RWPE2 (cell line): ENCODE measurements around the gene BFSP2.

Source experiments
- ATAC-seq: fragments of 200-7000 bp; cut with Tn5 transposase; 3 replicates; pipeline ENCODE4 v1.9.1; 2021; ENCODE audit warnings: low read depth
- DNase-seq: peaks from one replicate; pipeline ENCODE4 v3.0.0-alpha.2; 2020; ENCODE audit warnings: low spot score
- H3K27ac ChIP-seq: fragments of 450-650 bp; 2 replicates; pipeline ENCODE4 v1.5.1; 2017; ENCODE audit warnings: mild to moderate bottlenecking; ENCODE audit not compliant: poor library complexity, severe bottlenecking
- H3K27me3 ChIP-seq: fragments of 250-450 bp; sonication (Bioruptor Pico); 2 replicates; pipeline ENCODE4 v1.5.1; 2021; ENCODE audit warnings: mild to moderate bottlenecking, moderate library complexity; ENCODE audit not compliant: insufficient read depth, poor library complexity, severe bottlenecking
- H3K36me3 ChIP-seq: fragments of 250-450 bp; sonication (Bioruptor Pico); 2 replicates; pipeline ENCODE4 v1.5.1; 2020; ENCODE audit warnings: low read depth, mild to moderate bottlenecking, moderate library complexity
- H3K4me1 ChIP-seq: fragments of 250-450 bp; sonication (Bioruptor Pico); 2 replicates; pipeline ENCODE4 v1.5.1; 2021; ENCODE audit warnings: mild to moderate bottlenecking, moderate library complexity; ENCODE audit not compliant: insufficient read depth, poor library complexity, severe bottlenecking
- H3K4me3 ChIP-seq: fragments of 250-450 bp; sonication (Bioruptor Pico); 2 replicates; pipeline ENCODE4 v1.5.1; 2021; ENCODE audit warnings: mild to moderate bottlenecking, moderate library complexity; ENCODE audit not compliant: severe bottlenecking
- H3K9me3 ChIP-seq: fragments of 250-450 bp; sonication (Bioruptor Pico); 2 replicates; pipeline ENCODE4 v1.5.1; 2021; ENCODE audit warnings: mild to moderate bottlenecking, moderate library complexity; ENCODE audit not compliant: severe bottlenecking
- TF ChIP-seq, protein P1 (sequence below): fragments of 450-650 bp; IDR thresholded peaks from one replicate; pipeline ENCODE4 v1.5.1; 2017; ENCODE audit warnings: mild to moderate bottlenecking, moderate library complexity; ENCODE audit not compliant: poor library complexity, severe bottlenecking

Gene BFSP2

DNA sequence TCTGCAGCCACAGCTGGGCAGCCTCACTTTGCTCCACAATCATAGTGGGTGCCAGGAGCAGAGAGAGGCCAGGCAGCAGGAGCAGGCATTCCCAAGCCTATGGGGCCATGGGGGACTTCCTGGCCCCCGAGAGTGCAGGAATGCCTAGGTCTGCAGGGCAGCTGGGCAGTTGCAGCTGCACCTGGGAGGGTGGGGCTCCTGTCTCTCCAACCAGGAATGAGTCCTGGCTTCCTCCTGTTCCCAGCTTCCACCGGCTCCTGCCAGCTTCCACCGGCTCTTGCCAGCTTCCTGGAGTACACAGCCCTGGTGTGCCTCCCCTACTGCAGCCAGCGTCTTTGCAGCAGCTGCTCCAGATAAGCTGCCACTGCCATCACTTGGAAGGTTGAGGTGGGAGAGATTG lies 87.3 kb downstream of the BFSP2 start:
- ATAC-seq = no peak
- Histone ChIP-seq H3K4me3 (no peak overlapping the region), H3K4me1 (no peaks in the 10 kb centered on the region), H3K9me3 (no peaks in the 10 kb centered on the region), H3K27ac (no peak overlapping the region), H3K36me3 (no peaks in the 10 kb centered on the region), H3K27me3 (no peaks in the 10 kb centered on the region)
- no peak for DNase-seq
- TF ChIP-seq, protein P1, sequence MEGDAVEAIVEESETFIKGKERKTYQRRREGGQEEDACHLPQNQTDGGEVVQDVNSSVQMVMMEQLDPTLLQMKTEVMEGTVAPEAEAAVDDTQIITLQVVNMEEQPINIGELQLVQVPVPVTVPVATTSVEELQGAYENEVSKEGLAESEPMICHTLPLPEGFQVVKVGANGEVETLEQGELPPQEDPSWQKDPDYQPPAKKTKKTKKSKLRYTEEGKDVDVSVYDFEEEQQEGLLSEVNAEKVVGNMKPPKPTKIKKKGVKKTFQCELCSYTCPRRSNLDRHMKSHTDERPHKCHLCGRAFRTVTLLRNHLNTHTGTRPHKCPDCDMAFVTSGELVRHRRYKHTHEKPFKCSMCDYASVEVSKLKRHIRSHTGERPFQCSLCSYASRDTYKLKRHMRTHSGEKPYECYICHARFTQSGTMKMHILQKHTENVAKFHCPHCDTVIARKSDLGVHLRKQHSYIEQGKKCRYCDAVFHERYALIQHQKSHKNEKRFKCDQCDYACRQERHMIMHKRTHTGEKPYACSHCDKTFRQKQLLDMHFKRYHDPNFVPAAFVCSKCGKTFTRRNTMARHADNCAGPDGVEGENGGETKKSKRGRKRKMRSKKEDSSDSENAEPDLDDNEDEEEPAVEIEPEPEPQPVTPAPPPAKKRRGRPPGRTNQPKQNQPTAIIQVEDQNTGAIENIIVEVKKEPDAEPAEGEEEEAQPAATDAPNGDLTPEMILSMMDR = no peak

DNA sequence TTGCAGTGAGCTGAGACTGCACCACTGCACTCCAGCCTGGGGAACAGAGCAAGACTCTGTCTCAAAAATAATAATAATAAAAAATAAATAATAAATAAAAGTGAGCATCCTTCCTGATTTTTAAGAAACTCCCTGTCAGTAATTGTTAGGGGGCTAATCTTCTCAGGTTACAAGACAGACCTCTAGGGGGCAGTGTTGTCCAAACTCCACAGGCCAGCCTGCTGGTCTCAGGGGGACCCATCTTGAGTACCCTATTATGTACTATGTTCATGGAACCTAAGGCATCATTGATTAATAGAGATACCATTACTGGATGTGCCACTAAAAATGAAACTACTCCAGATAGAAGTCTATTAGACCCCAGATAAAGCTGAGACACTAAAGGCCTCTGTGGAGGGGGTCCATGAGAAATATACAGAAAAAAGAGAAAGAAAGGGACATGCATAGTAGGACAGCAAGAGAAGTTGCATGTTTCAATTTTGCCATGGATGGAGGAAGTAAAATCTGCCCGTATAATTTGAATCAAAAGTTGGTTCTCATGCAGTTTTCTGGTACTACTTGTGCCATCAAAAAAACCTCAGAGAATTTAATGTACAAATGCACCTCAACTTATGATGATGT lies 88.2 kb downstream of the BFSP2 start:
- H3K4me3 ChIP-seq = no peak overlapping the region
- H3K27me3 ChIP-seq = no peaks in the 10 kb centered on the region
- no peaks in the 10 kb centered on the region for H3K4me1 ChIP-seq
- H3K27ac ChIP-seq = no peak overlapping the region
- TF ChIP-seq, protein P1 = peak; percentile 32
- no peaks in the 10 kb centered on the region for H3K36me3 ChIP-seq
- no peaks in the 10 kb centered on the region for H3K9me3 ChIP-seq
- DNase-seq = no peak
- no peak for ATAC-seq

DNA sequence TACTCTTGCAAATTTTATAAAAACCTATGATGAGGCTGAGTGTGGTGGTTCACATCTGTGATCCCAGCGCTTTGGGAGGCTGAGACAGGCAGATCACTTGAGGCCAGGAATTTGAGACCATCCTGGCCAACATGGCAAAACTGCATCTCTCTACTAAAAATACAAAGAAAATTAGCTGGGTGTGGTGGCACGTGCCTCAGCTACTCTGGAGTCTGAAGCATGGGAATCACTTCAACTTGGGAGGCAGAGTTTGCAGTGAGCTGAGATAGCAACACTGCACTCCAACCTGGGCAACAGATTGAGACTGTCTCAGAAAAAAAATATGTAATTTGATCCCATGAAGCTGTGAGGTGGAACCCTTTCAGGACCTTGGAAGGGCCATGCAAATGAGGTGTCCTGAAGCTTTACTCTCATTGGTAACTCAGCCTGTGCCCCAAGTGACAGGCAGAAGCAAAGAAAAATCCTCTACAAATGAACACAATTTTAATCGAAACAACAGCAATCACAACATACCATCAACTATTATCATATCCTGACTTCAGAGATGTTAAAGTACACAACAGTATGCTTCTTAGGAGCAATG lies 89.0 kb downstream of the BFSP2 start:
- no peak overlapping the region for H3K27ac ChIP-seq
- H3K9me3 ChIP-seq = no peaks in the 10 kb centered on the region
- TF ChIP-seq, protein P1 = no peak
- H3K27me3 ChIP-seq = no peaks in the 10 kb centered on the region
- H3K36me3 ChIP-seq = no peaks in the 10 kb centered on the region
- no peak for DNase-seq
- peak; percentile 74 for ATAC-seq
- H3K4me1 ChIP-seq = no peaks in the 10 kb centered on the region
- H3K4me3 ChIP-seq = no peak overlapping the region

DNA sequence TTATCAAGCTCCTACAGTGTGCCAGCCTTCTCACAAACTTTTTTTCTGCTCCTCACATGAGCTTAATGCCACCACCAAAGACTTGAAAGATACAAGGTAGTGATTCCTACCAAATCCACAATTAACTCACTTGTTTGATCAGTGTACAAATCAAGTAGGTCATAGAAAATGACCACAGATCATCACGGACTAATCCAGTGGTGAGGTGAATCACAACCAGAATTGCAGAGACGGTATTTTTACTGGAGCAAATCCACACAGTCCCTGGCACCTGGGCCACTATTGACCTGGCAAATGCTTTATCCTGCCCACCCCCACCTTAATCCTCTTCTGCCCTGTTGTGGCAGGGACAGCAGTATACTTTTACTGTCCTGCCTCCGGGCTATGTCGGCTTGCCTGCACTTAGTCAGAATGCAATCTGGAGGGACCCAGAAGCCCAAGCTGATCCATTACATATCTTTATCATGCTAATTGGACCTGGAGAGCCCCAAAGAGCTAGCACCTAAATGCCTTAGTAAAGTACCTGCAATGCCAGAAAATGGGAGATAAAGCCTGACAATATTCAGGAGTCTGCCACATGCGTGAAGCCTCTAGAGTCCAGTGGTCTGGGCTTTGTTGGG lies 89.7 kb downstream of the BFSP2 start:
- ATAC-seq (0 out of 3 replicates have a peak, but pooled peaks have one; percentile 19), DNase-seq (no peak)
- Histone ChIP-seq H3K4me1 (no peaks in the 10 kb centered on the region), H3K9me3 (no peaks in the 10 kb centered on the region), H3K27ac (no peak overlapping the region), H3K4me3 (no peak overlapping the region), H3K27me3 (no peaks in the 10 kb centered on the region), H3K36me3 (no peaks in the 10 kb centered on the region)
- TF ChIP-seq, protein P1 = no peak
